GM21825 (cell line): ENCODE results near the gene KCTD10.

ENCODE experiments used
- ATAC-seq: cut with Tn5 transposase; IDR thresholded peaks from one replicate; pipeline ENCODE4 v1.9.1; 2021; ENCODE audit warnings: mild to moderate bottlenecking, moderate library complexity; ENCODE audit not compliant: unreplicated experiment

KCTD10 gene, protein sequence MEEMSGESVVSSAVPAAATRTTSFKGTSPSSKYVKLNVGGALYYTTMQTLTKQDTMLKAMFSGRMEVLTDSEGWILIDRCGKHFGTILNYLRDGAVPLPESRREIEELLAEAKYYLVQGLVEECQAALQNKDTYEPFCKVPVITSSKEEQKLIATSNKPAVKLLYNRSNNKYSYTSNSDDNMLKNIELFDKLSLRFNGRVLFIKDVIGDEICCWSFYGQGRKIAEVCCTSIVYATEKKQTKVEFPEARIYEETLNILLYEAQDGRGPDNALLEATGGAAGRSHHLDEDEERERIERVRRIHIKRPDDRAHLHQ

DNA sequence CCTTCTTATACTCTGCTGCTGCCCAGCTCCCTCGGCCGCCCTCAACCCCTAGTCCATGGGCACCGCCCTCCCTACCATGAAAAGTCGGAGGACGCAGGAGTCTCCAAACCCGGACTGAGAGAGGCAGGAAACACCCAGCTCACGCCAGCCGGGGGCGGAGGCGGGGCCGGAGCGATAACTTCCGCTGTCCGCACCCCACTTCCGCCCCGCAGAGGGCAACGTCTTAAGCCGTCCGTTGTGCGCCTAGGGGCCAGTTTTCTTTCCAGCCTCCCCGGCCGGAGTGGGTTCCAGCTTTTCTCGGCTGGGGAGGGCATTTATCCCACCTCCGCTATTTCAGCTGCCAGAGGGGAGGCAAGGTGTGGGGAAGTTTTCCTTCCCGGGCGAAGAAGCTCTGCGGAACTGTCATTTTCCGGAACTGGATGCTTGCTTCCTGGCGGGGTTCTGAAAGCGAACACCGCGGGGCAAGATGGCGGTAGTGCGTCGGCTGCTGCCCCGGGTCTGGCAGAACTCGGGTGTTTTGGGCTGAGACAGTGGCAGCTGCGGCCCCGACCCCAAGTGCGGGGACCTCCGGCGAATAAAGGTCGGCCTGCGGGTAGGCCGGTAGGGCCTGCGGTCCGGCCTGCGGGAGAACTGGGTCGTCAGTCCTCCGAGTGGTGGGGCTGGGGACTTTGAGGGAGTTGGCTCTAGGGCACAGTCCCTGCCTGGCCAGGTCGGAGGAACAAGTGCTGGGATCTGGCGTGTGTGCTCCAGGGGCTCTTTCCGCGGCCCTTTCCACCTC lies at the start of gene KCTD10, which contains the start of gene UBE3B:
Gene KCTD10 (minus strand): TSS at position 116 of the 778 bp plus-strand sequence. CDS start 38 bp downstream, at position 78.
Gene UBE3B (plus strand): TSS at position 450 of the 778 bp plus-strand sequence. CDS start 5,918 bp downstream, outside the sequence.
- peak; percentile 85 for ATAC-seq

DNA sequence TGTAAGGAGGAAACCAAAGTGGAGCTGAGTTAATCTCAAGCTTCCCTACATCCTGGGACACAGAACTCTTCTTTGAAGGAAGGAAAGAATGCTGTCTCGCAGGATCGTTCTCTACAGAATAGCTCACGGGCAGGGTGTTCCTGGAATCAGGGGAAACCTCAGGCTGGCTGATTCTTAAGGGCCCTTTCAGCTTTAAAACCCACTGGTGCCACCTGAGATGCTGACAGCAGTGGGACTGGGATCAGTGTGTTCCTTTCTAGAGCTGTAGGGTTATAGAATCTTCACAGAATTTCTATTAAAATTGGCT lies 48.1 kb upstream of the KCTD10 start:
- ATAC-seq, result no peak

- no peak for ATAC-seq
Observed at GRCh38 chr12:109524466-109525278, 47.6 kb upstream of the KCTD10 start.

DNA sequence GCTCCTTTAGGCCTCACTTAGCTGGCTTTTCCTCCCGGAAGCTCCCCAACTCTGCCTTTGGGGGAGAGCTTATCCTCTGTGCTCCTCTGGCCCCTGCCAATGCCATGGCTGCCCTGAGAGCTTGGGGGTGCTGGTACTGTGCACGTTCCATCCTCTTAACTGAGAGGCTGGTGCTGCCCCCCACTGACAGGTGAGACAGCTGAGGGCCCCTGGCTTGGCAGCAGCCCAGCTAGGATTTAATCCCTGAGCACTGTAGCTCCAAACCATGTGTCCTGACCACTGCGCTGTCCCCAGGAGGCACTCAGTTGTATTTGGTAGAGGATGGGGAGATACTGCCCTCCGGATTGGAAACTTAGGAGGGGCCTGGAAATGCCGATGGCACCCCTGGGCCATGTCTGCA lies 46.4 kb upstream of the KCTD10 start:
- ATAC-seq, result no peak

- no peak for ATAC-seq
Observed at GRCh38 chr12:109523071-109523470, 46.0 kb upstream of the KCTD10 start.

DNA sequence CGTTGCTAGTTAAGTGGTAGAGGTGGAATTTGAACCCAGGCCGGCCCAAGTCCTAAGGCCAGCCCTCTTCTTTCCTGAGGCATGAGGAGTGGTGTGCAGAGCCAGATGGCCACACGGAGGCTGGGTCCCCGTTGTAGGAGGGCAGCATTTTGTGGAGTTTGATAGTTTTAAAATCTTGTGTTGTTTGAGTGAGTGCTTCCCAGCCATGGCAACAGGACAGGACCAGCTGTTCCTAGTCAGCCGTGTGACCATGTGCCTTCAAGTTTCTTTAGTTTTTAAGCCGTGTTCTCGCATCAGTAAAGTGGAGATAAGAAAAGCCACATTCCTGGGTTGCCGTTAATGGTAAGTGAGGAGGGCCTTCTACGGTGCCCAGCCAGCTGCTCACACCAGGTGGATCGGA lies 44.7 kb upstream of the KCTD10 start:
- no peak for ATAC-seq

DNA sequence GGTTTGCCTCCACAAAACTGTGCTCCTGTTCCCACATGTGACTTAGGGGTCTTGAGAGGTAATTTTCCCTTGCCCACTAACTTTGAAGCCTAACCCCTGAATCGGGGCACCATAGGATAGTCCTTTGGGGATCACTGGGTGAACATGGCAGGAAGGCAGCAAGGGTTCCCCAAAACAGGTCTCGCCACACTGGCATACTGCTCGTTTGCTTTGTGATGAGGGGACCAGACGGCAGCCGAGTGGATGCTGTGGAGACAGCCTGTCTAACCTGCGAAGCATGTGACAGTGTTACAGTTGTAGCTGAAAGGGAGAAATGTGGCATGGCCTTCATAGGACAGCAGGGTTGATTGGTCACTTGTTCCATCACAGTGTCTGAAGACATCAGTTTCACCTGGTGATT lies 42.7 kb upstream of the KCTD10 start:
- ATAC-seq, result no peak

DNA sequence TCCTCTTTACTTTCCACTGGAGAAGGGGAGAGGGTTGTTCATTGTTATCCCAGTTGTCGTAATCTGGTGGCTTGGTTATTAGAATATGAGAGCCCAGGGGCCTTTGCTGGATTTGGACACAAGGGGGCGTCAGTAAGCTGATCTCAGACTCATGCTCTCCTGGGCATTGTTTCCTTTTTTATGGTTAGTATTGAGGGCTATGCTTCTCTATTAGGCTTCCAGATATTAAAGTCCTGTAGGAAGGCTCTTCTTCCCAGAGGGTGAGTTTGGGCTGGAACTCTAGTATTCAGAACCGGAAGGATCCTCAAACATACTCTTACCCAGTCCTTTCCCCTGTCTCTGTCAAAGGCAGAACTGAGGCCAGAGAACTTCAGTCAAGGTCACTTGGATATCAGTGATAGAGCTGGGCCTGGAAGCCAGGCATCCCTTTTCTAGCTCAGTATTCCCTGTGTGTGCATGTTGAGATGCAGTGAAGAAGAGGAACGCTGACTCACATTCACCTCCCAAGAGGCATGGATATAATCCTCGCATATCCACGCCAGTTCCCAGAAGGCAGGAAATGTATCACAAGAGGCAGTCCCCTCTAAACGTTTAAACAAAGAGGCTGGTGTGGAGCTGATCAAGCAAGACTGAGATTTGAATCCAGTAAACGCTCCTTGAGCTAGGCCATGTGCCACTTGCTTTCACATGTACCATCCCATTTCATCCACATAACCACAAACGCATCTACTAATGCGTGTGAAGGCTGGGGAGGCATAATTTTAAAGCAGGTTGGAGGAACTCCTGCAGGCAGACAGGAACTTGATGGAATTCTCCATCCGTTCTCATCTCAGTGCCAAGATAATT lies 41.9 kb upstream of the KCTD10 start:
- no peak for ATAC-seq

DNA sequence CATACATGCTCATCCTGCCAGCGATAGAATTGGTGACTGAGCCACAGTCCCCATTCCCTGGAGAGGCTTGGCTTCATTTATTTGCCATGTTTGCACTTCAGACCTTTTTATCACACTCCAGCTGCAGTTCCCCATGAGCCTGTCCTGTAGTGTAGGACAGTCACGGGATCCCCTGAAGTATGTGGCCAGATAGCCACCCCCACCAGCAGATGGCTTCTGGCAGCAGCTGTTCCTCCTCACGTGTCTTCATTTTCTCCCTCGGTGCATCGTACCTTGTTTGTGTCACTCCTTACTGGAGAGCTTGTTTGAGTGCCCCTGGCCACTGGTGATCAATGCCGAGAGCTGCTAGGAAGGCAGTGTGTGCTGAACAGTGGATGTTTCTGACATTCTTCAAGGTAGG lies 40.5 kb upstream of the KCTD10 start:
- no peak for ATAC-seq

GRCh38 chr12:109513977-109514376 lies 36.9 kb upstream of the KCTD10 start:
- ATAC-seq, result no peak

DNA sequence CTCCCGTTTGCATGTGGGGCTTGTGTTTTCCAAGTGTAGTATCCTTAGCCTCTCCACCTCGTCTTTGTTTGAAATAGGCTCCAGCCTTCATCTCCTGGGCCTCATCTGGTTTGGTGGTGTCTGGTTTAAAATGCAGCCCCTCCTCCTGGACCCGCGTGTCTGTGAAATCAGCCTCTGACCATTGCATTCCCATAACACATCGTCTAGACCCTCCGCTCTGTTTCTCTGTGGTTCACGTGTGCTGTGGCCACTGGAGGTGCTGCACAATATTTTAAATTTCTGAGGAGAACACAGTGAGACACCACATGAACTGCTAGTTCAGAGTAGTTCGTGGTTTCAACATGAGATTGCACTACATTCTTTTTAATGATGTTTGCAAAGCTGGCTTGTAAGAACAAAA lies 36.0 kb upstream of the KCTD10 start:
- no peak for ATAC-seq

GRCh38 chr12:109512608-109513007 lies 35.5 kb upstream of the KCTD10 start:
- no peak for ATAC-seq

- ATAC-seq, result no peak
Observed at GRCh38 chr12:109510196-109510595, 33.1 kb upstream of the KCTD10 start.

DNA sequence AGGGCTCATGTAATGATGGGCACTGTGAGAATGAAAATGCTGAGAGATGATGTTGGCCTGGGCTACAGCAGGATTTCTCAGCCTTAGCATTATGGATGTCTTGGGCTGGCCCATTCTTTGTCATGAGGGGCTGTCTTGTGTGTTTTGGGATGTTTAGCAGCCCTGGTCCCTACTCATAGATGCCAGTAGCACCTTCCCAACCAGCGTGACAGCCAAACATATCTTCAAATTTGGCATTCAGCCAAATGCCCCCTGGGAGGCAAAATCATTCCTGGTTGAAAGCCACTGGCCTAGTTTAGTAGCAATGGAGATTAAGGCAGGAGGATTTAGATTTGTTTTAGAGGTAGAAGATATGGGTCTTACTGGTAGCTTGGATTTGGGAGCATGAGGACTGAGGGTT lies 27.0 kb upstream of the KCTD10 start:
- no peak for ATAC-seq

GRCh38 chr12:109503611-109504010 lies 26.5 kb upstream of the KCTD10 start:
- no peak for ATAC-seq

- no peak for ATAC-seq
Observed at GRCh38 chr12:109502332-109502731, 25.2 kb upstream of the KCTD10 start.

DNA sequence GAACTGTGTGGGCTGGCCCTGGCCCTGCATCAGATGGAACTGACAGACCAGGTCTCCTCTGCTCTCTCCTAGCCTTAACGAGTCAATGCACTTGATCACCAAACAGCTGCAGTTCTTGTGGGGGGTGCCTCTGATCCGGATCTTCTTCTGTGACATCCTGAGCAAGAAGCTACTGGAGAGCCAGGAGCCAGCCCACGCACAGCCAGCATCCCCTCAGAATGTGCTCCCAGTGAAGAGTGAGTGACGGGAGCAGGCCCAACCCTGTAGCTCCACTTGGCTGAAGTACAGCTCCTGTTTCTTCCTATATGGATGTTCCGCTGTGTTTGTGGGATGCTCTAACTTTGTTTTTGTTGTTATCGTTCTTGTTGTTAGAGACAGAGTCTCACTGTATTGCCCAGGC lies 24.2 kb upstream of the KCTD10 start:
- ATAC-seq, result no peak

- ATAC-seq, result no peak
Observed at GRCh38 chr12:109500406-109501185, 23.5 kb upstream of the KCTD10 start.

DNA sequence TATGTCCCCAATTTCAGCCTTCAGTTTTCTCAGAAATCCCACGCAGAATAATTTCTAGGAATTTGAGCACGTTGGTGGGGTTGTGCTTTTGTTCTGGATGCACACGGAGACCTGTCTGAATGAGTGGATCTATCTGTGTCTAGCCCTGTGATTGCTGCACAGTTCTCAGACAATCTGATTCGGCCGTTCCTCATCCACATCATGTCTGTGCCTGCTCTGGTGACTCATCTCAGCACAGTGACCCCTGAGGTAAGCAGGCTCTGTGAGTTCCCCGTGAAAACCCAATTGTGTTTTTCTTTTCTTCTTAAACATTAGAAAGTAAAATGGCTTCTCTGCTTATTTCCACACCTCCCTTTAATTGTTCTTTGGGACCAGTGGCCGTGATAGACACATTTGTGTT lies 20.6 kb upstream of the KCTD10 start:
- ATAC-seq, result no peak

DNA sequence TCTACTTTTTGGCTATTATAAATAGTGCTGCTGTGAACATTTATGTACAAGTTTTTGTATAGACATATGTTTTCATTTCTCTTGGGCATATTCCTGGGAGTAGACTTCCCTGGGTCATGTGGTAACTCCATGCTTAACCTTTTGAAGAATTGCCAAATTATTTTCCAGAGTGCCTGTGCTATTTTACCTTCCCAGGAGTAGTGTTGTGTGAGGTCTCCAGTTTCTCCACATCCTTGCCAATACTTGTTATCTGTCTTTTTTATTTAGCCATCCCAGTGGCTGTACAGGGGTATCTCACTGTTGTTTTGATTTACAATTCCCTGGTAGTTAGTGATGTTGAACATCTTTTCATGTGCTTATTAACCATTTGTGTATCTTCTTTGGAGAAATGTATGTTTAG lies 19.2 kb upstream of the KCTD10 start:
- no peak for ATAC-seq
